Osteoblast (primary cell): ENCODE results near the gene BRD3OS. TPM values are rescaled to one million over a fixed set of nuclear protein-coding genes. Genes with fewer than 3 reads are reported as not detected.

Experiments
- DNase-seq: peaks from one replicate; pipeline ENCODE4 v3.0.0; 2011; ENCODE audit warnings: low spot score, mixed read lengths; ENCODE audit not compliant: insufficient read length; ENCODE audit errors: missing footprints
- H2AFZ ChIP-seq: 2 replicates; pipeline ENCODE4 v1.6.0; 2011; ENCODE audit warnings: mild to moderate bottlenecking, low read length
- H3K27ac ChIP-seq: 2 replicates; pipeline ENCODE4 v1.5.1; 2011; ENCODE audit warnings: mild to moderate bottlenecking, low read depth, low read length, moderate library complexity
- H3K27me3 ChIP-seq: 2 replicates; pipeline ENCODE4 v1.6.0; 2012; ENCODE audit warnings: mild to moderate bottlenecking, control low read depth, inconsistent platforms, low read length, moderate library complexity; ENCODE audit not compliant: insufficient read depth
- H3K36me3 ChIP-seq: 2 replicates; pipeline ENCODE4 v1.5.1; 2011; ENCODE audit warnings: mild to moderate bottlenecking, low read length, control low read depth, moderate library complexity; ENCODE audit not compliant: insufficient read depth
- H3K4me1 ChIP-seq: 2 replicates; pipeline ENCODE4 v1.5.1; 2011; ENCODE audit warnings: mild to moderate bottlenecking, low read length, control low read depth, moderate library complexity; ENCODE audit not compliant: insufficient read depth
- H3K4me2 ChIP-seq: 2 replicates; pipeline ENCODE4 v1.6.0; 2011; ENCODE audit warnings: mild to moderate bottlenecking, low read length; ENCODE audit not compliant: insufficient read depth
- H3K4me3 ChIP-seq: fragments of 200-600 bp; sonication (generic); 3 replicates; pipeline ENCODE4 v1.5.1; 2012; ENCODE audit warnings: mild to moderate bottlenecking, low read length, inconsistent platforms; ENCODE audit not compliant: insufficient read depth
- H3K79me2 ChIP-seq: 2 replicates; pipeline ENCODE4 v1.6.0; 2012; ENCODE audit warnings: mild to moderate bottlenecking, low read length, control low read depth, inconsistent platforms; ENCODE audit not compliant: insufficient read depth
- H3K9me3 ChIP-seq: 2 replicates; pipeline ENCODE4 v1.5.1; 2011; ENCODE audit warnings: low read depth, low read length, control low read depth
- H4K20me1 ChIP-seq: 2 replicates; pipeline ENCODE4 v1.6.0; 2012; ENCODE audit warnings: mild to moderate bottlenecking, low read length, control low read depth; ENCODE audit not compliant: insufficient read depth
- CTCF ChIP-seq: IDR thresholded peaks from 2 replicates; pipeline ENCODE4 v1.5.1; 2011; ENCODE audit warnings: mild to moderate bottlenecking, low read depth, low read length, moderate library complexity; ENCODE audit errors: extremely low read depth
- total RNA-seq: library from RNA; depleted of rRNA; stranded (reverse); fragments of >200 nt; gene quantifications from 2 replicates; pipeline ENCODE4 v1.2.3, GENCODE V29; 2012

The BRD3OS gene
- total RNA-seq, 1 donor = 26.1 TPM

- H3K9me3 ChIP-seq = no peaks in the 10 kb centered on the region
- H2AFZ ChIP-seq = no peak overlapping the region
- DNase-seq = peak; percentile 60
- H3K79me2 ChIP-seq = peaks cover 93% of the 10 kb centered on the region
- no peaks in the 10 kb centered on the region for H3K27me3 ChIP-seq
- no peak overlapping the region for H3K4me3 ChIP-seq
- TF ChIP-seq CTCF = no peak
- H3K36me3 ChIP-seq = no peaks in the 10 kb centered on the region
- no peak overlapping the region for H3K4me2 ChIP-seq
- no peak overlapping the region for H3K27ac ChIP-seq
- H4K20me1 ChIP-seq = peaks cover 56% of the 10 kb centered on the region
- no peaks in the 10 kb centered on the region for H3K4me1 ChIP-seq
These were observed 43.2 kb upstream of the BRD3OS start for GRCh38 chr9:133981958-133982681.

GRCh38 chr9:133982971-133983720 is 42.1 kb upstream of the BRD3OS start:
- H3K27ac ChIP-seq = no peak overlapping the region
- DNase-seq = peak; percentile 43
- H3K4me2 ChIP-seq = no peak overlapping the region
- no peaks in the 10 kb centered on the region for H3K36me3 ChIP-seq
- H3K27me3 ChIP-seq = no peaks in the 10 kb centered on the region
- no peaks in the 10 kb centered on the region for H3K9me3 ChIP-seq
- H3K4me3 ChIP-seq = no peak overlapping the region
- no peaks in the 10 kb centered on the region for H3K4me1 ChIP-seq
- peaks cover 93% of the 10 kb centered on the region for H3K79me2 ChIP-seq
- H4K20me1 ChIP-seq = peaks cover 58% of the 10 kb centered on the region
- H2AFZ ChIP-seq = no peak overlapping the region
- no peak for TF ChIP-seq CTCF

GRCh38 chr9:133986061-133986460 is 39.2 kb upstream of the BRD3OS start:
- Histone ChIP-seq H4K20me1 (peaks cover 51% of the 10 kb centered on the region), H3K36me3 (no peaks in the 10 kb centered on the region), H3K27ac (no peak overlapping the region)

More at GRCh38 chr9:133986061-133986460, 39.2 kb upstream of the BRD3OS start:
- no peak overlapping the region for H3K4me3 ChIP-seq
- H3K79me2 ChIP-seq = peaks cover 90% of the 10 kb centered on the region
- peaks cover 7% of the 10 kb centered on the region for H3K4me1 ChIP-seq
- H3K4me2 ChIP-seq = no peak overlapping the region
- no peak overlapping the region for H2AFZ ChIP-seq
- peak; percentile 80 for DNase-seq
- H3K9me3 ChIP-seq = no peaks in the 10 kb centered on the region
- TF ChIP-seq CTCF = no peak
- H3K27me3 ChIP-seq = no peaks in the 10 kb centered on the region
